LNCaP clone FGC (cell line): Measurements from ENCODE around the gene PKHD1.

ENCODE experiments used
- DNase-seq: peaks from one replicate; pipeline ENCODE4 v3.0.0-alpha.2; 2011; ENCODE audit warnings: low read depth
- H3K4me3 ChIP-seq: 2 replicates; pipeline ENCODE4 v1.5.1; 2011; ENCODE audit warnings: mild to moderate bottlenecking, low read depth, low read length, control low read depth
- TF ChIP-seq, protein P1 (sequence below): IDR thresholded peaks from 2 replicates; pipeline ENCODE4 v1.5.1; 2012; ENCODE audit warnings: mild to moderate bottlenecking; ENCODE audit not compliant: control insufficient read depth, insufficient read depth; ENCODE audit errors: extremely low read depth

The PKHD1 gene

DNA sequence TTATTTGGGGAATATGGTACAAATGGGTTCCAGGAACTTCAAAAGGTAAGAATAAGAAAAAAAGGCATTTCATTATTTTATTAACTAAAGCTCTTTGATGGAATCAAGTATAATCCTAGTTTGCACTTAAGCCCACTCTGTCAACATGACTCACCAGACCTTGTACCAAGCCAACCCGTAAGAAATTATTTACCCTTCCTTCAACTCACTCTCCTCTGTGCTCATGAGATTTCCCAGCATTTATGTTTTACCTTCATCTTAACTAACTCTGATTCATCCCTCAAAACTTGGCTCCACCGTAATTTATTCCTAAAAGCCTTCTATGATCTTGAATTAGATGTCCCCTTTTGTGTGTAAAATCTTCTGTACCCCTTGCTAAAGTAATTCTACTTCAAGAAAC, 308.7 kb downstream of the PKHD1 start:
- TF ChIP-seq, protein P1, sequence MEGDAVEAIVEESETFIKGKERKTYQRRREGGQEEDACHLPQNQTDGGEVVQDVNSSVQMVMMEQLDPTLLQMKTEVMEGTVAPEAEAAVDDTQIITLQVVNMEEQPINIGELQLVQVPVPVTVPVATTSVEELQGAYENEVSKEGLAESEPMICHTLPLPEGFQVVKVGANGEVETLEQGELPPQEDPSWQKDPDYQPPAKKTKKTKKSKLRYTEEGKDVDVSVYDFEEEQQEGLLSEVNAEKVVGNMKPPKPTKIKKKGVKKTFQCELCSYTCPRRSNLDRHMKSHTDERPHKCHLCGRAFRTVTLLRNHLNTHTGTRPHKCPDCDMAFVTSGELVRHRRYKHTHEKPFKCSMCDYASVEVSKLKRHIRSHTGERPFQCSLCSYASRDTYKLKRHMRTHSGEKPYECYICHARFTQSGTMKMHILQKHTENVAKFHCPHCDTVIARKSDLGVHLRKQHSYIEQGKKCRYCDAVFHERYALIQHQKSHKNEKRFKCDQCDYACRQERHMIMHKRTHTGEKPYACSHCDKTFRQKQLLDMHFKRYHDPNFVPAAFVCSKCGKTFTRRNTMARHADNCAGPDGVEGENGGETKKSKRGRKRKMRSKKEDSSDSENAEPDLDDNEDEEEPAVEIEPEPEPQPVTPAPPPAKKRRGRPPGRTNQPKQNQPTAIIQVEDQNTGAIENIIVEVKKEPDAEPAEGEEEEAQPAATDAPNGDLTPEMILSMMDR, result no peak
- H3K4me3 ChIP-seq, result no peak overlapping the region
- DNase-seq, result no peak

DNA sequence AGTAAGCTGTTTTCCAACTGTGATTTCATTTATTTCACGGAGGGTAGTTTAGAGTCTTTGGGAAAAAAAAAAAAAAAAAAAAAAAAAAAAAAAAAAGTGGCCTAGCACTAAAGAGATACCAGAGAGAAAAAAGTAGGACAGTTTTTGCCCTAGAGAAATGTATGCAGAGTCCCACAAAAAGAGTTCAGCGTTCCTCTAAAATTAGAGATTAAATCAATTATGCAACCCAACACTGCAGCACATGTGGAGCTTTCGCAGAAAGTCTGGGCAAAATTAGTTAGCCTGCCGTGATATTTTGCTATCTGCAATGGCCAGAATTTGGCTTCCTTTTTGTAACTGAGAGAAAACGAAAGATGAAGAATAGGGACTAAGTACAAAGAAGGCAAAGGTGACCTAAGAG, 309.8 kb downstream of the PKHD1 start:
- no peak overlapping the region for H3K4me3 ChIP-seq
- no peak for DNase-seq
- TF ChIP-seq, protein P1, result no peak

DNA sequence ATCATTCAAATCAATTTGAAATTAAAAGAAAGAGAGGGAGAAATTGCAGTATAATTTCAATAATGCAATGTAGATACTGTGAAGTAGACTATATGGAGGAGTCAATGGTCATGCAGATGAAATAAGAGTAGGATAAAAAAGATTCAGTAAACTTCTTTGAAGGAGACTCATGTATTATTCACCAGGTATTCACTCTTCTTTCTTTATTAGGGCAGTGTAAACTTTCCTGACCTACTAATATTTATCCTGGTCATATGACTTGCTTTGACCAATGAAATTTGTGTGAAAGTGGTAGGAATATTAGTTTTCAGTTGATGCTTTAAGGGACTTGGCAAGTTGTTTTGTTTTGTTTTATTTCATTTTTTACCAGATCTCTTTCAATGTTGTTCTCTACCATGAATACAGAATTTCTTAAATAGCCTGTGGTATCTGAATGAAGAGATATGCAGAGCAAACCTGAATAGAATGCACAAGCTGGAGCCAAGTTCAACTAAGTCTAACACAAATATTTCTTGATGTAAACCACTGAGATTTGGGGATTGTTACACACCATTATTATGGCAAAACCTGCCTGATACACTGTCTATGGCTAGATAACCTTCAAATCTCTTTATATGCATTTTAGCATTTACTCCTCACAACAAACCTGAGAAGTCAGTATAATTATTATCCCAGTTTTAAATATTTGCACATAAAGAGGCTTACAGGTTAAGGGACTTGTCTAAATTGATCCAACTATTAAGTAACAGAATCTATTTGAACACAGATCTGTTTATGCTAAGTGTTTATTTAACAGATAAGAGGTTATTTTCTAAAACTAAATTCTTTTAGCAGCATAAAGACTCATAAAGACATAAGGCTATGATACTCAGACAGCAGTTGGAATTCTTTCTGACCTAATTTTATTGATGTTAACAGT, 311.2 kb downstream of the PKHD1 start:
- H3K4me3 ChIP-seq, result no peak overlapping the region
- TF ChIP-seq, protein P1, result no peak
- no peak for DNase-seq

DNA sequence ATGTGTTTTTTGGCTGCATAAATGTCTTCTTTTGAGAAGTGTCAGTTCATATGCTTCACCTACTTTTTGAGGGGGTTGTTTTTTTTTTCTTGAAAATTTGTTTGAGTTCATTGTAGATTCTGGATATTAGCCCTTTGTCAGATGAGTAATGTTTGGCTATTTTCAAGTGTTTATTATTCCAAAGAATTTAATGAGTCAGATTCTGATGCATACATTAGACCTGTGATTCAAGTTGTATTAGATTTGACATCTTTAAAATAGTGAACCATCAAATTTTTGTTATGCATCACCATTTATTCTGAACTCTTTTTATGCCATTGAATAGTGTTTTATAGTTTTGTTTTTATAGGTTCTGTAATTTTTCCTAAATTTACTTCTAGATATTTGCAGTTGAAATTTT, 319.3 kb downstream of the PKHD1 start:
- H3K4me3 ChIP-seq, result no peak overlapping the region
- no peak for DNase-seq
- TF ChIP-seq, protein P1, result no peak

DNA sequence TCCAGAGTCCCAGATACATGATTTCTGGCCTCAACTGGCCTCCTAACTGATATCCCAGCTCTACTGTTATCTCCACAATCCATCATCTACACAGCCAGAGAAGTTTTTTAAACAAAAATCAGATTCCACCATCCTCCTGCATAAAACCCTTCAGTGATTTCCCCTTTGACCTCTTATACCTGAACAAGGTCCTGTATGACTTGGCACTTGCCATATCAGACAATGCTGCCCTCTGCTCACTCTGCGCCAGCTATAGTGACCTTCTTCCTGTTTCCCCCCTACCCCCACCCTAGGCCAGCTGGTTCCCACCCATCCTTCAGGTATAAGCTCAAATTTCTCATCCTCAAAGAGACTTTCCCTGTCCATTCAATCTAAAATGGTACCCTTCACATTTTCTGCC, 322.2 kb downstream of the PKHD1 start:
- TF ChIP-seq, protein P1, result no peak
- H3K4me3 ChIP-seq, result no peak overlapping the region
- DNase-seq, result no peak

DNA sequence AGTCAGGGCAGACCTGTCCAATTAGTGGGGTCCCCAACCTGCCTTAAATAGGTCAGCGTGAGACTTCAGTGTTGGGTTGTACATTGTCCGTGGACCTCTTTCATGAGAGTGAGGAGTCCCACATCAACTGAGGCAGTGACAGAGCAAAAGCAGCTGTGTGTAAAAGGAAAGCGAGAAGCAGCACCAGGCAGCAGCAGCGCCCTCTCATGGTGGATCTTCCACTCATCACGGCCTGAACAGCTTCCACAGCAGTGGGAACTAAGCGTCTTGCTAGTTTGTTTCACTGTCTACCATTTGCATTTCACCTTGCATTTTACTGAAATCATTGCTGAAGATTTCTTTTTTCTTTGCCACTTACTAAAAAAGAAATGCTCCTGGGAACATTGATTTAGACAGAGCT, 333.8 kb downstream of the PKHD1 start:
- TF ChIP-seq, protein P1, result peak; percentile 51
- DNase-seq, result no peak
- no peak overlapping the region for H3K4me3 ChIP-seq

DNA sequence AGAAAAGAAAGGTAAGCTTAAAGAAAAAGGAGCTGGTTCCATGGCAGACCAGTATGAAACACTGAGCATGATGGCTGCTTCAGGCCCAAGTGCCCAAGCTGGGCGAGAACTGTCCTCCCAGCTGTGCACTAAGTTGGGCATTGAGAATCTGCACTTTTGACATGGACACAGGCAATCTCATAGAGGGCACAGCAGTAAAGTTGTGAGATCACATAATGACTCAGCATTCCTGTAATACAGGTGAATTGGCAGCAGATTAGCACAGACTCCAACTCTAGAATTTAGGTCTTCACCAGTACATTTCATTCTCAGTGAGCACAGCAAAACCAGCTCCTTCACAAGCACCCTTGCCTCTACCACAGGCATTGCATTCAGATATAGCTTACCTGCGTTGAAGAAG, 343.4 kb downstream of the PKHD1 start:
- DNase-seq, result no peak
- no peak overlapping the region for H3K4me3 ChIP-seq
- TF ChIP-seq, protein P1, result no peak
